Ishikawa (cell line): ENCODE measurements around the gene OPTN.

ENCODE experiments used
- EP300 ChIP-seq: IDR thresholded peaks from 2 replicates; pipeline ENCODE4 v1.6.1; 2012; ENCODE audit warnings: borderline replicate concordance
- TAF1 ChIP-seq: IDR thresholded peaks from 2 replicates; pipeline ENCODE4 v1.6.1; 2012; ENCODE audit warnings: low read depth, mild to moderate bottlenecking
- TF ChIP-seq, protein P1 (sequence below): IDR thresholded peaks from 2 replicates; pipeline ENCODE4 v1.6.1; 2012

DNA sequence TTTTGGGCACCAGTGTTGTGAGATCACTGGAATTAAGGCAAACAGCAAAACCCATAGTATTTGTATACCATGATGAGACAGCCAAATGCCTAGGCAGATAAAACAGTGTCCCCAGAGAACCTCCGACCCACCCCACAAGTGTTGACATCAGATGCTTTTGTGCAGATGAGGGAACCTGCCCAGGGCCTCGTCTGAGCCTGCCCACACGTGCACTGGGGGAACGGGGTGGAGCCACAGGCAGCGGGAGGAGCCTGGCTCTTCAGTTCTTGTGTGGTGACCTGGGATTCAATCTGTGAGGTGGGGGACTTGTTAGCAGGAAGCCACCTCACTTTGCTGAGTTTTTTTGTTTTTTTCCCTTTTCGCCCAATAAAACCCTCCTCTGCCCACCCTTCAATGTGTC is 33.4 kb upstream of the OPTN start:
- TF ChIP-seq EP300 (no peak), TAF1 (no peak)
- TF ChIP-seq, protein P1, sequence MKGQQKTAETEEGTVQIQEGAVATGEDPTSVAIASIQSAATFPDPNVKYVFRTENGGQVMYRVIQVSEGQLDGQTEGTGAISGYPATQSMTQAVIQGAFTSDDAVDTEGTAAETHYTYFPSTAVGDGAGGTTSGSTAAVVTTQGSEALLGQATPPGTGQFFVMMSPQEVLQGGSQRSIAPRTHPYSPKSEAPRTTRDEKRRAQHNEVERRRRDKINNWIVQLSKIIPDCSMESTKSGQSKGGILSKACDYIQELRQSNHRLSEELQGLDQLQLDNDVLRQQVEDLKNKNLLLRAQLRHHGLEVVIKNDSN = no peak
